Measurements from ENCODE around the gene PLCH1. TPM values are rescaled to one million over a fixed set of nuclear protein-coding genes. Genes with fewer than 3 reads are reported as not detected.

PLCH1 gene
- total RNA-seq, 1 experiment from 2014 or later, result 3.8 TPM

GRCh38 chr3:155442072-155442471 lies 302.8 kb downstream of the PLCH1 start:
- Histone ChIP-seq H3K27ac (ENCODE audit: low read depth, low read length) (no peak overlapping the region), H3K4me3 (replicated peaks in 1 of 2; ENCODE audit: low read depth in 1 of 2, low read length in 2 of 2) (no peak overlapping the region), H3K9ac (ENCODE audit: low read length) (no peak overlapping the region), H3K4me2 (ENCODE audit: low read length) (no peak overlapping the region), H3K79me2 (ENCODE audit: insufficient read depth, low read length) (no peaks in the 10 kb centered on the region), H3K9me3 (ENCODE audit: control insufficient read depth in 1 of 2, insufficient read depth in 1 of 2, low read depth in 1 of 2, low read length in 2 of 2) (no peaks in the 10 kb centered on the region), H3K27me3 (ENCODE audit: insufficient read depth, low read length) (no peaks in the 10 kb centered on the region), H3K9me2 (ENCODE audit: insufficient read depth) (no peaks in the 10 kb centered on the region), H4K20me1 (ENCODE audit: insufficient read depth) (no peaks in the 10 kb centered on the region), H3K4me1 (ENCODE audit: control insufficient read depth in 1 of 2, insufficient read depth in 2 of 2, low read length in 2 of 2) (no peaks in the 10 kb centered on the region), H2AFZ (ENCODE audit: low read depth, low read length, poor library complexity, severe bottlenecking) (no peak overlapping the region), H3K36me3 (ENCODE audit: control insufficient read depth in 1 of 2, insufficient read depth in 2 of 2, low read length in 2 of 2) (no peaks in the 10 kb centered on the region)
- no peak for DNase-seq (ENCODE audit: low read depth, low spot score)
- BruUV-seq (replicated peaks), result no TSS peak
- no peak for ATAC-seq
- intact Hi-C loops (cut with micrococcal nuclease), result no loop called here
- RAD21 ChIA-PET (ENCODE audit: low non-redundant PET in 1 of 2, low total read pairs in 2 of 2, uncharacterized antibody in 2 of 2, unreplicated experiment in 2 of 2), result no interaction called here
- POLR2A ChIA-PET, result no interaction called here
- CTCF ChIA-PET, result no interaction called here
- TF ChIP-seq EZH2phosphoT487 (IDR thresholded peaks at IDR 0.05; ENCODE audit: borderline replicate concordance) (no peak), SRF (IDR thresholded peaks at IDR 0.05; ENCODE audit: low read depth) (no peak), ZBTB33 (IDR thresholded peaks at IDR 0.05; ENCODE audit: extremely low read depth, insufficient replicate concordance, low read length) (no peak), ELF1 (IDR thresholded peaks at IDR 0.05; ENCODE audit: borderline replicate concordance, low read depth) (no peak), POLR2A (IDR thresholded peaks at IDR 0.05; ENCODE audit: borderline replicate concordance, extremely low read depth, insufficient read depth, insufficient read length) (no peak)

GRCh38 chr3:155441506-155441905 lies 303.4 kb downstream of the PLCH1 start:
- Histone ChIP-seq H3K9me2 (ENCODE audit: insufficient read depth) (no peaks in the 10 kb centered on the region), H3K9ac (ENCODE audit: low read length) (no peak overlapping the region), H3K4me1 (ENCODE audit: control insufficient read depth in 1 of 2, insufficient read depth in 2 of 2, low read length in 2 of 2) (no peaks in the 10 kb centered on the region), H4K20me1 (ENCODE audit: insufficient read depth) (no peaks in the 10 kb centered on the region), H3K9me3 (ENCODE audit: control insufficient read depth in 1 of 2, insufficient read depth in 1 of 2, low read depth in 1 of 2, low read length in 2 of 2) (no peaks in the 10 kb centered on the region), H3K79me2 (ENCODE audit: insufficient read depth, low read length) (no peaks in the 10 kb centered on the region), H3K4me3 (replicated peaks in 1 of 2; ENCODE audit: low read depth in 1 of 2, low read length in 2 of 2) (no peak overlapping the region), H3K27ac (ENCODE audit: low read depth, low read length) (no peak overlapping the region), H2AFZ (ENCODE audit: low read depth, low read length, poor library complexity, severe bottlenecking) (no peak overlapping the region), H3K4me2 (ENCODE audit: low read length) (no peak overlapping the region), H3K27me3 (ENCODE audit: insufficient read depth, low read length) (no peaks in the 10 kb centered on the region), H3K36me3 (ENCODE audit: control insufficient read depth in 1 of 2, insufficient read depth in 2 of 2, low read length in 2 of 2) (no peaks in the 10 kb centered on the region)
- intact Hi-C loops (cut with micrococcal nuclease), result no loop called here
- BruUV-seq (replicated peaks), result no TSS peak
- ChIA-PET CTCF (no interaction called here), RAD21 (ENCODE audit: low non-redundant PET in 1 of 2, low total read pairs in 2 of 2, uncharacterized antibody in 2 of 2, unreplicated experiment in 2 of 2) (no interaction called here), POLR2A (no interaction called here)
- DNase-seq (ENCODE audit: low read depth, low spot score), result no peak
- ATAC-seq, result no peak
- TF ChIP-seq ZBTB33 (IDR thresholded peaks at IDR 0.05; ENCODE audit: extremely low read depth, insufficient replicate concordance, low read length) (no peak), SP1 (IDR thresholded peaks at IDR 0.05; ENCODE audit: low read depth) (no peak), POLR2AphosphoS5 (IDR thresholded peaks at IDR 0.05; ENCODE audit: low read depth, low read length) (no peak), YY1 (IDR thresholded peaks at IDR 0.05; ENCODE audit: extremely low read depth, insufficient replicate concordance, low read depth, low read length) (no peak), JUND (IDR thresholded peaks at IDR 0.05) (no peak), CEBPB (IDR thresholded peaks at IDR 0.05; ENCODE audit: low read depth) (no peak), RAD21 (IDR thresholded peaks at IDR 0.05; ENCODE audit: low read depth) (no peak), EGR1 (IDR thresholded peaks at IDR 0.05; ENCODE audit: low read depth) (no peak), SRF (IDR thresholded peaks at IDR 0.05; ENCODE audit: low read depth) (no peak), ELF1 (IDR thresholded peaks at IDR 0.05; ENCODE audit: borderline replicate concordance, low read depth) (no peak), EZH2 (IDR thresholded peaks at IDR 0.05) (no peak), TCF7L2 (IDR thresholded peaks at IDR 0.05; ENCODE audit: borderline replicate concordance, extremely low read depth, insufficient read depth, insufficient read length) (no peak), FOSL1 (IDR thresholded peaks at IDR 0.05; ENCODE audit: low read depth) (no peak), EZH2phosphoT487 (IDR thresholded peaks at IDR 0.05; ENCODE audit: borderline replicate concordance) (no peak)
